Hepatocyte (in vitro differentiated cells): ENCODE results near the gene PCBP4. TPM values are rescaled to one million over a fixed set of nuclear protein-coding genes. Genes with fewer than 3 reads are reported as not detected.

Source experiments
- DNase-seq: peaks from one replicate; pipeline ENCODE4 v3.0.0-alpha.2; 2016; ENCODE audit warnings: low spot score
- H2AFZ ChIP-seq: fragments of 200-600 bp; sonication (generic); 2 replicates; pipeline ENCODE4 v1.6.0; 2016; ENCODE audit warnings: antibody characterized with exemption, mild to moderate bottlenecking
- H3K27ac ChIP-seq: fragments of 200-600 bp; sonication (generic); 2 replicates; pipeline ENCODE4 v1.5.1; 2016; ENCODE audit warnings: mild to moderate bottlenecking
- H3K27me3 ChIP-seq: fragments of 200-600 bp; sonication (generic); 2 replicates; pipeline ENCODE4 v1.6.1; 2016
- H3K36me3 ChIP-seq: fragments of 200-600 bp; sonication (generic); replicated peaks from 2 replicates; pipeline ENCODE4 v1.5.1; 2016; ENCODE audit warnings: low read depth; ENCODE audit not compliant: insufficient read depth
- H3K4me1 ChIP-seq: fragments of 200-600 bp; sonication (generic); 2 replicates; pipeline ENCODE4 v1.5.1; 2016; ENCODE audit warnings: mild to moderate bottlenecking, moderate library complexity; ENCODE audit not compliant: insufficient read depth
- H3K4me2 ChIP-seq: fragments of 200-600 bp; sonication (generic); 2 replicates; pipeline ENCODE4 v1.6.0; 2016
- H3K4me3 ChIP-seq: fragments of 200-600 bp; sonication (generic); 2 replicates; pipeline ENCODE4 v1.5.1; 2016; ENCODE audit warnings: mild to moderate bottlenecking
- H3K79me2 ChIP-seq: fragments of 200-600 bp; sonication (generic); 2 replicates; pipeline ENCODE4 v1.6.0; 2017; ENCODE audit warnings: mild to moderate bottlenecking
- H3K9me2 ChIP-seq: fragments of 200-600 bp; sonication (generic); replicated peaks from 2 replicates; pipeline ENCODE4 v1.6.0; 2017; ENCODE audit warnings: mild to moderate bottlenecking; ENCODE audit not compliant: insufficient read depth
- H3K9me3 ChIP-seq: fragments of 200-600 bp; sonication (generic); 2 replicates; pipeline ENCODE4 v1.5.1; 2016; ENCODE audit warnings: low read depth, mild to moderate bottlenecking
- H4K20me1 ChIP-seq: fragments of 200-600 bp; sonication (generic); 2 replicates; pipeline ENCODE4 v1.6.0; 2016; ENCODE audit warnings: mild to moderate bottlenecking; ENCODE audit not compliant: insufficient read depth, poor library complexity, severe bottlenecking
- CTCF ChIP-seq: fragments of 200-600 bp; sonication (generic); IDR thresholded peaks from 2 replicates; pipeline ENCODE4 v1.5.1; 2016; ENCODE audit warnings: antibody characterized with exemption, mild to moderate bottlenecking; ENCODE audit not compliant: poor library complexity
- EZH2 ChIP-seq: fragments of 200-600 bp; sonication (generic); IDR thresholded peaks from 2 replicates; pipeline ENCODE4 v1.6.1; 2016; ENCODE audit warnings: antibody characterized with exemption, mild to moderate bottlenecking, borderline replicate concordance
- EZH2phosphoT487 ChIP-seq: fragments of 200-600 bp; sonication (generic); IDR thresholded peaks from one replicate; pipeline ENCODE4 v1.6.1; 2018; ENCODE audit warnings: antibody characterized with exemption, mild to moderate bottlenecking, low read depth, moderate library complexity; ENCODE audit not compliant: unreplicated experiment, severe bottlenecking
- WGBS: methylation state at CpG from one replicate; pipeline ENCODE4 v1.1.6; 2016; ENCODE audit warnings: low lambda C conversion rate; ENCODE audit errors: missing lambda C conversion rate; 5-methylcytosine and 5-hydroxymethylcytosine counted together
- polyA plus RNA-seq: library from polyadenylated mRNA; unstranded; fragments of >200 nt; fragmentation: Nextera tagmentation; extraction: Ambion mirVana; gene quantifications from 2 replicates; pipeline ENCODE4 v1.2.1, GENCODE V29; 2016
- total RNA-seq: library from RNA; depleted of rRNA; stranded (reverse); fragments of >200 nt; gene quantifications from 2 replicates; pipeline ENCODE4 v1.2.3, GENCODE V29; 2014

Gene PCBP4
- total and polyA plus RNA-seq, 2 experiments from 2014 or later = 42.4 to 60.2 TPM

GRCh38 chr3:51974277-51974962 lies 7.2 kb upstream of the PCBP4 start:
- Histone ChIP-seq H3K4me2 (peak overlapping the region; percentile 99), H3K9me2 (no peaks in the 10 kb centered on the region), H3K4me3 (peak overlapping the region; percentile 57), H3K27me3 (no peaks in the 10 kb centered on the region), H2AFZ (peak overlapping the region; percentile 90), H3K36me3 (no peaks in the 10 kb centered on the region), H3K9me3 (no peaks in the 10 kb centered on the region), H3K4me1 (peaks cover 20% of the 10 kb centered on the region), H4K20me1 (no peaks in the 10 kb centered on the region), H3K27ac (peak overlapping the region; percentile 97), H3K79me2 (peaks cover 18% of the 10 kb centered on the region)
- peak; percentile 49 for DNase-seq
- TF ChIP-seq EZH2phosphoT487 (no peak), CTCF (no peak), EZH2 (no peak)
- WGBS = 52% methylated on average over 25 of the region's 30 CpGs

GRCh38 chr3:51971350-51971749 lies 4.1 kb upstream of the PCBP4 start:
- H3K79me2 ChIP-seq = peaks cover 26% of the 10 kb centered on the region
- no peak overlapping the region for H3K27ac ChIP-seq
- no peaks in the 10 kb centered on the region for H3K27me3 ChIP-seq
- H3K4me3 ChIP-seq = no peak overlapping the region
- H4K20me1 ChIP-seq = no peaks in the 10 kb centered on the region
- H3K4me2 ChIP-seq = no peak overlapping the region
- DNase-seq = no peak
- H3K36me3 ChIP-seq = no peaks in the 10 kb centered on the region
- no peaks in the 10 kb centered on the region for H3K9me2 ChIP-seq
- WGBS = 94% methylated on average over 11 of the region's 11 CpGs
- H3K9me3 ChIP-seq = no peaks in the 10 kb centered on the region
- H3K4me1 ChIP-seq = peaks cover 39% of the 10 kb centered on the region
- H2AFZ ChIP-seq = no peak overlapping the region
- TF ChIP-seq EZH2phosphoT487 = no peak
- TF ChIP-seq EZH2 = no peak
- no peak for TF ChIP-seq CTCF

- Histone ChIP-seq H3K36me3 (no peaks in the 10 kb centered on the region), H3K4me2 (no peak overlapping the region), H3K4me1 (peaks cover 44% of the 10 kb centered on the region), H2AFZ (no peak overlapping the region), H3K9me2 (no peaks in the 10 kb centered on the region), H4K20me1 (no peaks in the 10 kb centered on the region), H3K4me3 (no peak overlapping the region), H3K79me2 (peaks cover 32% of the 10 kb centered on the region), H3K9me3 (no peaks in the 10 kb centered on the region), H3K27me3 (no peaks in the 10 kb centered on the region), H3K27ac (no peak overlapping the region)
- no peak for TF ChIP-seq CTCF
- TF ChIP-seq EZH2 = no peak
- TF ChIP-seq EZH2phosphoT487 = no peak
- WGBS = 85% methylated on average over 6 of the region's 6 CpGs
- no peak for DNase-seq
Observed at GRCh38 chr3:51970606-51971300, 3.5 kb upstream of the PCBP4 start.
